Measurements from ENCODE around the gene MYEOV. TPM values are rescaled to one million over a fixed set of nuclear protein-coding genes. Genes with fewer than 3 reads are reported as not detected.

The MYEOV gene
- polyA plus RNA-seq, 3 donors = 0.03 TPM; not detected in 2

- no peaks in the 10 kb centered on the region for H3K9me3 ChIP-seq (replicated peaks in 1 of 2; ENCODE audit: control insufficient read depth in 1 of 2, insufficient read depth in 1 of 2, low read length in 2 of 2)
- H3K27ac Mint-ChIP-seq = no peak overlapping the region
- H3K27ac ChIP-seq (ENCODE audit: low read depth in 1 of 2, low read length in 2 of 2) = no peak overlapping the region
- H3K27me3 ChIP-seq (ENCODE audit: control insufficient read depth in 2 of 2, insufficient read depth in 2 of 2, low read length in 2 of 2) = peaks cover 0 to 3% of the 10 kb centered on the region in 2 donors
- DNase-seq = no peak
- no peak overlapping the region for H3K4me2 ChIP-seq (replicated peaks; ENCODE audit: extremely low read depth, low read length, poor library complexity, severe bottlenecking)
- no peak overlapping the region for H3K4me3 Mint-ChIP-seq
- no peaks in the 10 kb centered on the region for H3K36me3 ChIP-seq (replicated peaks in 1 of 2; ENCODE audit: control insufficient read depth in 1 of 2, insufficient read depth in 2 of 2, low read length in 2 of 2)
- no peak overlapping the region for H2AFZ ChIP-seq (ENCODE audit: insufficient read depth, low read depth, low read length, poor library complexity, severe bottlenecking)
- H3K4me1 Mint-ChIP-seq = no peaks in the 10 kb centered on the region
- no peaks in the 10 kb centered on the region for H4K20me1 ChIP-seq (ENCODE audit: insufficient read depth, low read length)
- TF ChIP-seq, protein P1, sequence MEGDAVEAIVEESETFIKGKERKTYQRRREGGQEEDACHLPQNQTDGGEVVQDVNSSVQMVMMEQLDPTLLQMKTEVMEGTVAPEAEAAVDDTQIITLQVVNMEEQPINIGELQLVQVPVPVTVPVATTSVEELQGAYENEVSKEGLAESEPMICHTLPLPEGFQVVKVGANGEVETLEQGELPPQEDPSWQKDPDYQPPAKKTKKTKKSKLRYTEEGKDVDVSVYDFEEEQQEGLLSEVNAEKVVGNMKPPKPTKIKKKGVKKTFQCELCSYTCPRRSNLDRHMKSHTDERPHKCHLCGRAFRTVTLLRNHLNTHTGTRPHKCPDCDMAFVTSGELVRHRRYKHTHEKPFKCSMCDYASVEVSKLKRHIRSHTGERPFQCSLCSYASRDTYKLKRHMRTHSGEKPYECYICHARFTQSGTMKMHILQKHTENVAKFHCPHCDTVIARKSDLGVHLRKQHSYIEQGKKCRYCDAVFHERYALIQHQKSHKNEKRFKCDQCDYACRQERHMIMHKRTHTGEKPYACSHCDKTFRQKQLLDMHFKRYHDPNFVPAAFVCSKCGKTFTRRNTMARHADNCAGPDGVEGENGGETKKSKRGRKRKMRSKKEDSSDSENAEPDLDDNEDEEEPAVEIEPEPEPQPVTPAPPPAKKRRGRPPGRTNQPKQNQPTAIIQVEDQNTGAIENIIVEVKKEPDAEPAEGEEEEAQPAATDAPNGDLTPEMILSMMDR (IDR thresholded peaks at IDR 0.05) = no peak
- no peak overlapping the region for H3K4me3 ChIP-seq (replicated peaks in 1 of 3; ENCODE audit: low read depth in 2 of 3, low read length in 3 of 3)
- H3K9me3 Mint-ChIP-seq = peaks cover 0 to 2% (median 0%) of the 10 kb centered on the region in 7 donors
- H3K4me1 ChIP-seq (ENCODE audit: control insufficient read depth in 1 of 2, insufficient read depth in 2 of 2, low read length in 2 of 2) = no peaks in the 10 kb centered on the region
- intact Hi-C loops (cut with micrococcal nuclease) = no loop called here
- WGBS (ENCODE audit: insufficient coverage) = 97% methylated on average over 7 of the region's 8 CpGs
- no peak overlapping the region for H3K9ac ChIP-seq (ENCODE audit: insufficient read depth, low read length, poor library complexity, severe bottlenecking)
- no peaks in the 10 kb centered on the region for H3K79me2 ChIP-seq (ENCODE audit: insufficient read depth, low read length)
- no peaks in the 10 kb centered on the region for H3K36me3 Mint-ChIP-seq
- H3K27me3 Mint-ChIP-seq (ENCODE audit: low read depth in 3 of 3) = peaks cover 0 to 6% (median 2%) of the 10 kb centered on the region in 3 donors
Observed at GRCh38 chr11:69325446-69325845, 31.5 kb downstream of the MYEOV start.

GRCh38 chr11:69326622-69327219 lies 32.8 kb downstream of the MYEOV start:
- Mint-ChIP-seq H3K27me3 (ENCODE audit: low read depth in 3 of 3) (peaks cover 0 to 5% (median 4%) of the 10 kb centered on the region in 3 donors), H3K4me1 (no peaks in the 10 kb centered on the region), H3K36me3 (no peaks in the 10 kb centered on the region), H3K9me3 (peaks cover 0 to 2% (median 0%) of the 10 kb centered on the region in 7 donors), H3K4me3 (no peak overlapping the region), H3K27ac (no peak overlapping the region)
- Histone ChIP-seq H3K9ac (ENCODE audit: insufficient read depth, low read length, poor library complexity, severe bottlenecking) (no peak overlapping the region), H3K4me1 (ENCODE audit: control insufficient read depth in 1 of 2, insufficient read depth in 2 of 2, low read length in 2 of 2) (no peaks in the 10 kb centered on the region), H3K4me3 (replicated peaks in 1 of 3; ENCODE audit: low read depth in 2 of 3, low read length in 3 of 3) (no peak overlapping the region), H3K27ac (ENCODE audit: low read depth in 1 of 2, low read length in 2 of 2) (no peak overlapping the region), H3K27me3 (ENCODE audit: control insufficient read depth in 2 of 2, insufficient read depth in 2 of 2, low read length in 2 of 2) (no peaks in the 10 kb centered on the region), H3K4me2 (replicated peaks; ENCODE audit: extremely low read depth, low read length, poor library complexity, severe bottlenecking) (no peak overlapping the region), H2AFZ (ENCODE audit: insufficient read depth, low read depth, low read length, poor library complexity, severe bottlenecking) (no peak overlapping the region), H3K79me2 (ENCODE audit: insufficient read depth, low read length) (no peaks in the 10 kb centered on the region), H3K36me3 (replicated peaks in 1 of 2; ENCODE audit: control insufficient read depth in 1 of 2, insufficient read depth in 2 of 2, low read length in 2 of 2) (no peaks in the 10 kb centered on the region), H3K9me3 (replicated peaks in 1 of 2; ENCODE audit: control insufficient read depth in 1 of 2, insufficient read depth in 1 of 2, low read length in 2 of 2) (no peaks in the 10 kb centered on the region), H4K20me1 (ENCODE audit: insufficient read depth, low read length) (no peaks in the 10 kb centered on the region)
- TF ChIP-seq, protein P1 (IDR thresholded peaks at IDR 0.05) = no peak
- WGBS (ENCODE audit: insufficient coverage) = 93% methylated on average over 6 of the region's 7 CpGs
- DNase-seq = no peak
- intact Hi-C loops (cut with micrococcal nuclease) = no loop called here
